ENCODE measurements around the gene ABHD17B.

Gene ABHD17B

DNA sequence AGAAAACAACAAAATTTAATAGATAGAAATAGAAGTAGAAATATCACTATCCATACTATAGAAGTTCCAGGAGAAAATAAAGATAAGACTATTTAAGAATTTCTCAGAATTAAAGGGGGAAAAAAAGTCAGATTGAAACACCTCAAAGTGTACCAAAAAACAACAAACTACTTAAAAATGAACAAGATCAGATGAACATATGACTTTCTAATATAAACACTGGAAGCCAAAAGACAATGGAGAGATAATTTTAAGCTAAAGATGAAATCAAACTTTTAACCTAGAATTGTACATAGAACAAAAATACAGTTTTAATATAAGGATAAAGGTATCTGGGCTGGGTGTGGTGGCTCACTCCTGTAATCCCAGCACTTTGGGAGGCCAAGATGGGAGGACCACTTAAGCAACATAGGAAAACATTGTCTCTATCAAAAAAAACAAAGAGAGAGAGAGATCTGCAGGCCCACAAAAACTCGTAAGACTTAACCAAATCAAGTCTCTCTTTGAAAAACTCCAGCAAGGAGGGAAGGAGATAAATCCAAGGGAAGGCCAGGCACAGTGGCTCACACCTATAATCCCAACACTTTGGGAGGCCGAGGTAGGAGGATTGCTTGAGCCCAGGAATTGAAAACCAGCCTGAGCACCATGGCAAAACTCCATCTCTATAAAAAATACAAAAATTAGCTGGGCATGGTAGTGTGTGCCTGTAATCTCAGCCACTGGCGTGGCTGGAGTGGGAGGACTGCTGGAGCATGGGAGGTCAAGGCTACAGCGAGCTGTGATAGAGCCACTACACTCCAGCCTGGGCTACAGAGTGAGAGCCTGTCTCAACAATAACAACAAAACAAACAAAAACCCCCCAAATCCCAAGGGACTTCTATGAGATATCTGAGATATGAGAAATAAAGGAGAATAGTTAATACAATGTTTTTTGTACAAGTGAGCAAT, 32.4 kb downstream of the ABHD17B start:
- DNase-seq (ENCODE audit: low read depth in 2 of 2), result no peak

DNA sequence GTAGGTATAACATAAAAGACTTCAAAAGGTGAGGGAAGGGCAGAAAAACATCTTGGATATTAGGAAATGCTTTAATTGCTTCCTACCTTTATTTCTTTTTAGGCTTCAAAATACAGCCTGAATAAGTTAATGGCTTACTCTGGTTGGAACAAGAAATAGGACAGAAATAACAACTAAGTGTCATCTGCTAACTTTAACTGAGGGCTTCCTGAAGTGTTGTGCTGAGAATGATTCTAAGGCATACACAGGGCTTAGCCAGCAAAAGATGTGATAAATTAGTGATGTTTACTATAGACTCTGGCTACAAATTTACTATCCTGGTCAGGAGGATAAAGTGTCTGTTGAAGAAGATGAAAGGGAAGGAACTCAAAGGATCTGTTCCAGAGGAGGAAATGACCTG, 34.2 kb downstream of the ABHD17B start:
- DNase-seq (ENCODE audit: low read depth in 2 of 2), result no peak

DNA sequence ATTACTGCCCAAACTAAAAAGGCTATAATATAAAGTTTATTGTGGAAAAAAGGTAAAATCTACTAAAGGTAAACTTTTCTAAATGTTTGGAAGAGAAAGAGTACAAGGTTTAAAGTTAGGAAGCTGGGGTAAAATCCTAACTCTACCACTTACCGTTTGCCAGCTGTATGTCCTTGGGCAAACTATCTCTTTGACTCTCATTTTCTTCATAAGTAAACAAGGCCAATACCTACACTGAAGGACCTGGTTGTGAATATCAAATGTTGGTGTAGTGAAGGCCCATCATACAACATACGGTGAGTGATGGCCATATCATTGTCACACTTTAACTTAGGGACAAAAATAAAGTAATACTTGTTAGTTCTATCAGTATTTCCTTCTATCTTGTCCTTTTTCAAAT, 34.9 kb downstream of the ABHD17B start:
- no peak for DNase-seq (ENCODE audit: low read depth in 2 of 2)

DNA sequence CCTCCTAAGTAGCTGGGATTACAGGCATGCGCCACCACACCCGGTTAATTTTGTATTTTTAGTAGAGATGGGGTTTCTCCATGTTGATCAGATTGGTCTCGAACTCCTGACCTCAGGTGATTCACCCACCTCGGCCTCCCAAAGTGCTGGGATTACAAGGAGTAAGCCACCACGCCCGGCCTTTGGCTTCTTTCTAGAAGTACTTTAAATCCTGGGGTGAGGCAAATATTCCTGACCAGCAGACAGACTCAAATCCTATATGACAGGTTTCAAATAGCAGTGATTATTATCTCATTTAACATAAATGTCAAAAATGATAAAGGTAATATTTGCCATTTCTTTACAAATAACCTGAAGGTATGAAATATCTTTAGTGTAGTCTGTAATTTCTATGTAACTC, 35.6 kb downstream of the ABHD17B start:
- no peak for DNase-seq (ENCODE audit: low read depth in 2 of 2)

DNA sequence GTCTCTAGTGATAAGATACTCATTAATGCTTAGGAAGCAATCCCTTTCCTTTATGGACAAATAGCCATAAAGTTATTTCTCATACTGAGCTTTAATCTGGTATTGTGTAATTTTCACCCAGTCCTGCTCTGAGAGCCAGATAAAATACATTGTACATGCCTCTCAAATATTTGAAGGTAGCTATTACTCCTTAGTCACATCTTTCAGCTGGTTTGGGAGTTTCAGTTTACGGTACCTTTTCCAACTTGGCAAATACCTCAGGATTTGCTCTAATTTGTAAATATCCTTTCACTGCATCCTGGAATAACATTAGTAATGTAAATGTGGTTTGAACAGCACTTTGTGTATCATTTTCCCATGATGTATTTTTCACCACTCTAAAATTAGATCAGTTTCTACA, 47.4 kb downstream of the ABHD17B start:
- no peak for DNase-seq (ENCODE audit: low read depth in 2 of 2)

DNA sequence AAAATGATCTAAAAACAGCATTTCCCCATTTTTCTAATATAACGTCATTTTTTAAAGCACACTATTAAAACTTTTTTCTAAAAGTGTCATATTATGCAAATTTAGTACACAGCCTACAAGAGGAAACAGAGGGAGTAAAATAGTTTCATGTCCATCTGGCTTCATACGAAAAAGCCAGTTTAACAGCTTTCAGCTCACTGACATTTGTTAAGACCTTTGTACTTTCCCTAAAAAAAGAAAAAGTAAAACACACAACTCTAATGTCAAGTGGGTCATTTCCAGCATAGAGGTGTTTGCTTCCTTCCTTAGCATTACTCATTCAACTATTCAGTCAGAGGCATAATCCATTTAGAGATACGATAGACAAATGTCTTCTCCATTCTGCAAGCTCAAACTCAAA, 49.4 kb downstream of the ABHD17B start:
- DNase-seq (ENCODE audit: low read depth in 2 of 2), result no peak

DNA sequence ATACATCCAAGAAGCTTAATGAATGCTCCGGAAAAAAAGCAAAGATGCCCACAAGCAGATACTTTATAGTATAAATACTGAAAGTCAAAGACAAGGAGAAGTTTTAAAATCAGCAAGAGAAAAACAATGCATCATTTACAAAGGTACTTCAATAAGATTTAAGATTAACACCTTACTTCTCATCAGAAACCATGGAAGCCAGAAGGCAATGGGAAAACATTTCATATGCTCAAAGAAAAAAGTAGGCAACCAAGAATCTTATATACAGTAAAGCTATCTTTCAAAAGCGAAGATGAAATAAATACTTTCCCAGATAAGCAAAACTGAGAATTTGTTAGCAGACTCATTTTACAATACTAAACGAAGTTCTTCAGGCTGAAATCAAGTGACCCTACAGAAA, 51.1 kb downstream of the ABHD17B start:
- no peak for DNase-seq (ENCODE audit: low read depth in 2 of 2)

DNA sequence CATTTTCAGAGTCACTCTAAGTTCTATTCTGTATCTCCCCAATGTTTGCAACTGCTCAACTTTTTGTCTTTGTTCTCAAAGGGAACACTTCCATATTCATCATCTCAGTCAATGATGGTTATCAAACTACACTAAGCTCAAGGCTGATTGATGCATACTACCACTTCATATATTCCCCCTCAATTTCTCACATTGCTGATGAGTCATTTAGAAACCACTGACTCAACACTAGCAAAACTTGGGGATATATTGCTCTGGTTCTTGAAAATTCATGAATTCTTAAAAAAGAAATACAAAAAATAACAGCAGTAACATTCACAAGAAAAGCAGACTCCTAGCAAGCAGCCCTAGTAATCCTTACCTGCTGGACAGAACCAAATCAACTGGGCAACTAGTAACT, 52.2 kb downstream of the ABHD17B start:
- DNase-seq (ENCODE audit: low read depth in 2 of 2), result no peak

DNA sequence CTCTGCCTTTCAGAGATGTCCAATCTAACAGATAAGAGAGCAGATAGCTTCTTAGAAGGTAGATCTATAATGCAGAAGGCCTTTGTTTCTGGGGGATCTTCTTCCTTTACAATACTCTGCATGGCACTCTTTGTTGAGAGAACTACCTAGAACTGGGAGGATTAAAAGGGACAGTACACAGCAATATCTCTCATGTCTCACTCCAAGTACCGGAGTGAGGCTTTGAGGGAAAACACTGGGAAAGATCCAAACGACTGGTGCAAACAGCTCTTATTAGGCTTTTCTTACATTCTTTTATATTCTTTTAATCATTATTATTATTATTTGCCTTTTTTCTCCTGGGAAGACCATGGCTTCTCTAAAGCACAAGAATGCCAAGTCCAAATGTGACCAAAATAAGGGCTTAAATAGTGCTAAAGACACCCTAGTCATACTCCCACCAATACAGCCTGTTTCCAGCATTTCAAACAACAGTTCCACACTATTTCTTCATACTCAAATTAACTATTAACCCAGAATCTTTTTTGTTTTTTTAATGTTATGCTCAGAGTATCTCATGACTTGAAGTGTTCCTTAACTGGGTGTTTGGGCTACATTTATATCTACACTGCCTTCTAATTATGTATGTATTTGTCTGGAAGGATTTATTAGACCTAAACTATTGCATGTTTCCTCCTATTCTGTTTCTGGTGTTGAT, 52.7 kb downstream of the ABHD17B start:
- DNase-seq (ENCODE audit: low read depth in 2 of 2), result no peak

DNA sequence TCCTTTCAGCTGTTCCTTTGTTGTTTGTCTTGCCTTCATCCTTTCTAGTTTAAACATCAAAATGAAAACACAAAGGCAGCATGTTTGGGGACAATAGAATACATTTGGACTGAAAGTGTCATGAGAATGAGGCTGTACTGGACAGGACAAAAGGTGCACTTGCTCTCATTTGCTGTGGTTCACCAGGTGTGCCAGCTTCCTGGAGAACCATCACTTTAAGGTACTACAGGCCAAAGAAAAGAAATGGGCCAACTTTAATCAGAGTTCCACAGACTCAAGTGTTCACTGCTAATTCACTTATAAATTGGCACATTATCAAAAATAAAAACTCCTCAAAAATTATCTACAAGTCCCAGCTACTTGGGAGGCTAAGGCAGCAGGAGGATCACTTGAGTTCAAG, 53.8 kb downstream of the ABHD17B start:
- DNase-seq (ENCODE audit: low read depth in 2 of 2), result no peak

DNA sequence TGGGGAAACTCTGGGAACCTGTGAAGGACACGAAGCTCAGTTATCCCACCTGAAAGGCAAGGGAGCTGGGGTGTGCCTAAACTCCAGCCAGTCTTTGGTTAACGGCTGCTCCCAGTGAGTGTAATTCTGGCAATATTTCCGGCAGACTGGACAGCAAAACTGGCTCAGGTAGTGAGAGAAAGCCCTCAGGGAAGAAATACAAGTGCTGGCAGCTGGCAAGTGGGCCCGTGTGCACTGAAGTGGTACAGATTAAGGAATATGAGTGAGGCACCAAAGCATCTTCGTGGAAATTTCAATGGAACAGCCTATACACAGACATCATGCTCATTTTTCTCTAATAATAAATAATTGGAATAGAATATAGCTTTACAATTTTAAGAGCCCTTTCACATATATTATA, 56.2 kb downstream of the ABHD17B start:
- DNase-seq (ENCODE audit: low read depth in 2 of 2), result no peak

DNA sequence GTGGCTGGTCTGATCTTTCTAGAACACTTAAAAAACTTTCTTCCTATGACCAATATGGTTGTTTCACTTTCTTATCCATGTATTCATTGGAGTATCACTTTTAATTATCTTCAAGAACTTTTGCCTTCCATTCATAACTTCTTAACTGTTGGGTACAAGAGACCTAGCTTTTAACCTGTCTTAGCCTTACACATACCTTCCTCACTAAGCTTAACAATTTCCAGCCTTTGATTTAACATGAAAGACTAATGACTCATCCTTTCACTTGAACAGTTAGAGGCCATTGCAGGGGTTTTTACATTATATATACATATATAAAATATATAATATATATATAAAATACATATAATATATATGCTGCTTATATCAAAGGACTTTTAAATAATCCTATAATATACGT, 57.9 kb downstream of the ABHD17B start:
- DNase-seq (ENCODE audit: low read depth in 2 of 2), result no peak

DNA sequence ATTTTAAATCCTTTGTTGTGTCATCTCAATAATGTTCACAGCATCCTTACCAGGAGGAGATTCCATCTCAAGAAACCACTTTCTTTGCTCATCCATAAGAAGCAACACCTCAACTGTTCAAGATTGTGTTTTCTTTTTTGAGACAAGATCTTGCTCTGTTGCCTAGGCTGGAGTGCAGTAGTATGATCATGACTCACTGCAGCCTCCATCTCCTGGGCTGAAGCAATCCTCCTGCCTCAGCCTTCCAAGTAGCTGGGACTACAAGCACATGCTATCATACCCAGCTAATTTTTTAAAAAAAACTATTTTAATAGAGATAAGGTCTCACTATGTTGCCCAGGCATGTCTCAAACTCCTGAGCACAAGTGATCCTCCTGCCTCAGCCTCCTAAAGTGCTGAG, 60.0 kb downstream of the ABHD17B start:
- no peak for DNase-seq (ENCODE audit: low read depth in 2 of 2)

DNA sequence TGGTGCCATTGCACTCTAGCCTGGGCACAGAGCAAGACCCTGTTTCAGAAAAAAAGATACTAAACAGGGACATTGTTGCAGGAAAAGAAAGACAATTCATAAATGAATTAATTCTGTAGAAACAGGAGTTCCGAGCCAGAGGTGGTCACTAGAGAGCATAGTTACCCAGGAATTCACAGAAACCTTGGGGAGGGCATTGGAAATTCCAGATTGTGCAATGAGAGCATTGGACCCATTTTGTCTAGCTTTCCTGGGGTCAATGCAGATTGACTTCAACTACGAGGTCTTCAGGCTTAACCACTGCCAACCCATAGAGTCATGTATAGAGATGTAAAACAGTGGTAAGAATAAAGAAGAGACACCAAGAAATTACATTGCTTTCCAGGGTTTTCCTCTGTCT, 63.1 kb downstream of the ABHD17B start:
- no peak for DNase-seq (ENCODE audit: low read depth in 2 of 2)

DNA sequence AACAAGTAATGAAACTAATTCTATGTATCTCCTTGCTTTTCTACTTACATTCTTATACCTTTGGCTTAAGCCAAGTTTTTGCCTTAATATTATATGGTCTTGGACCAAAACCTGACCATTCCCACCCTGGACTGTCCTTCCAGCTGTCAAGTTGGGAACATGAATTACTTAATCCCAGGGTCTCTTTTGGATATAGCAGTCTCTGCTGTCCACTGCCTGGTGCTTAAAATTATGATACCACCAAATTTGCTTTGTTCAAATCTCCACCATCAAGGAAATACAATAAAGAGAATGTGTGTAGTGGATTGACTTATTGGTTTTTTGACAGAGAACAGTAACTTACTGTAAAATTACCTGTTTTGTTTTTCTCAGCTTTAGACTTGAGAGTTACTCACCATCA, 66.2 kb downstream of the ABHD17B start:
- no peak for DNase-seq (ENCODE audit: low read depth in 2 of 2)

DNA sequence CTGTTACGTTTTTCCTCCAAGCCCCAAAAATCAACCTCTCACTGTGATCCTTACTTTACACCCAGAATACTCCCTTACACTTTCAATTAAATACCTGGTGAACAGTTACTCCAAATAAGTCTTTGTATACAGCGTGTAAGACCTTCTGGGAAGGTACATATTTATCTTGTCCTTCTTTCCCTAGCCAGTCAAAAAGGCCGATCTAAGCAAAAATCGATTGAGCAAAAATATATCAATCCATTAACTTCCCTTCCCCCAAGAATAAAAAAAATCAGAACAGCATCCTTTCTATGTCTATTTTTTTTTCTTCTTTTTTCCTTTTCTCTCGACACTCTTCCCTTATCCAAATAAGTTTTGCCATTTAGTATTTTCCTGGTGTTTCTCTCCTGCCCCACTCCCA, 71.3 kb downstream of the ABHD17B start:
- no peak for DNase-seq (ENCODE audit: low read depth in 2 of 2)

DNA sequence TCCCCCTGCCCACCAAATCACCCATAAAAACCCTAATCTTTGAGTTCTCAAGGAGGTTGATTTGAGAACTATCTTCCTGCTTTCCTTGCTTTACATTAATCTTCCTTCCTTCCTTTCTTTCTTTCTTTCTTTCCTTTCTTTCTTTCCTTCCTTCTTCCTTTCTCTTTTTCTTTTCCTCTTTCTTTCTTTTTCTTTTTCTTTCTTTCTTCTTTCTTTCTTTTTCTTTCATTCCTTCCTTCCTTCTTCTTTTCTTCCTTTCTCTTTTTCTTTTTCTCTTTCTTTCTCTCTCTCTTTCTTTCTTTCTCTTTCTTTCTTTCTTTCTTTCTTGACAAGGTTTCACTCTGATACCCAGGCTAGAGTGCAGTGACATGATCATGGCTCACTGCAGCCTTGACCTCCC, 75.4 kb downstream of the ABHD17B start:
- no peak for DNase-seq (ENCODE audit: low read depth in 2 of 2)

DNA sequence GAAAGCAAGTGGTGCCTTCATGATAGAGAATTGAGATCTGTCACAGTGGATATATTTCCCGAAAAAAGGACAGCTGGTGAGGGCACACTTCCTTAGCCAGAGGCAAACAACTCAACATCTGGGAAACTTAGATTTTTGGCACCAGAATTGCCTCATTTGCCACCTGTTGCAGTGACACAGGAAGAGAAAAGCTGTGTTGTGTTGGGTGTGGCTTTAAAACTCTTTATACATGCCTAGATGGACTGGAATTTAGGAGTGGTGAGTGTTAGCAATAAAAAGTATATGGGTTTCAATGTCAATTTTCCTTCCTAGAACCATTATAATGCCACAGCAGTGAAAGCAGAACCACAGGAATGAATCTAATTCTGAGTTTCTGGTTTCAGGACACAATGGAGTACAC, 80.1 kb downstream of the ABHD17B start:
- no peak for DNase-seq (ENCODE audit: low read depth in 2 of 2)

DNA sequence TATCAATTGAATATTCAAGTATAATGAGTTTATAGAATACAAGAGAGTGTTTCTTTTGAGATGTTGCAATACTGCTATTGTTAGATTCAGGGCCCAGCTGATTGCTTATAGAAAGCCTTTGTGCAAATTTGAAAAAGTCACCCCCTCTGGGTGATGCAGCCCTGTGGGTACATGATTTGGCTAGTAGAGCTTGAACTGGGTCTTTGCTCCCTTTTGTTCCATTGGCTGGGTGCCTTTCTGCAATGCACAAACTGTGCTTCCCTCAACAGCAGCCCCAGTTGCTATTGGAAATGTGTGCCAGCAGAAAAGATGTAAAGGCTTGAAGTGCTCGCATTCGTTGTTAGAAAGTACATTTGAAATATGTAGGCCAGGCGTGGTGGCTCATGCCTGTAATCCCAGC, 80.8 kb downstream of the ABHD17B start:
- no peak for DNase-seq (ENCODE audit: low read depth in 2 of 2)

DNA sequence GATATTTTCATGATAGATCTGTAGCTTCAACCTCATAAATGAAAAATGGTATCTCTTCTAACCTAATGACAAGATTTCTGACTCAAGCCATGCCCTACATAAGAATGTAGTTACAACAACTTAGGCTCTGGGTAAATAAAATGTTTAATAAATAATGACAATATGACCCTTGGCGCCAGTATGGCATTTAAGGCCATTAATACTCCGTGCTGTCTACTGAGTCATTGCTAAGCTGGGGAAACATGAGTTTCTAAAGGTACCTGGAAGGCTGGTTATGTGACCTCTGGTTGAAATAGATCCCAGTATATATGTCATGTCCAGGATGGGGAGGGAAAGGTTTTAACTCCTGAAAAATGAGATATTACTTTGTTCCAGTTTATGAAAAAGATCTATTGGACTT, 84.7 kb downstream of the ABHD17B start:
- DNase-seq (ENCODE audit: low read depth in 2 of 2), result no peak

DNA sequence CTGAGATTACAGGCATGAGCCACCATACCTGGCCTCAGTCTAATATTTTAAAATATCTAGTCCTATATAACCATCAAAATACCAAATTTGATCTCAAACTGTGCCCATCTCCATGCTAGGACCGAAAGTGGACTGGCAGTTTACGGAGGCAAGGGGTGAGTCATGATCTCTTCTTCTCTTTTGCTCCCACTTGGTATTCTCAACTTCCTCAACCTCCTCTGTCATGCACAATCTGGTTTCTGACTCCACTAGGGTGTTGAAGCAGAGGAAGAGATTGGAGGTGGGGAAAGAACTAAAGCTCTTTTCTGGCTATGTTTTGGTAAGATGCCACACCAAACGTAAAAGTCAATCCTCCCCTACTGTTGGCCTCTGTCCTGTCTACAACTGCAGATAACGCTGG, 86.7 kb downstream of the ABHD17B start:
- DNase-seq (ENCODE audit: low read depth in 2 of 2), result no peak

DNA sequence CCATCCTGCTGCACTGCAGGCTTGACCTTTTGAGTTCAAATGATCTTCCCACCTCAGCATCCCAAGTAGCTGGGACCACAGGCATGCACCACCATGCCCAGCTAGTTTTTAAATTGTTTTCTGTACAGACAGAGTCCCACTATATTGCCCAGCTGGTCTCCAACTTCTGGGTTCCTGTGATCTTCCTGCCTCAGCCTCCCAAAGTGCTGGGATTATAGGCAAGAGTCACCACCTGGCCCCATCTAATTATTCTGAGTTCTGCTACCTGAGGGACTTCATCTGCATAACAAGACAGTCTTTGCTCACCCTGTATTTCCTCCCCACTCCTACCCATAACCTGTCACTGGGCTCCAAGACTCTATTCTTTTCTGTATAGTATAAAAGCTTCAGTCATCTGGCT, 88.1 kb downstream of the ABHD17B start:
- DNase-seq (ENCODE audit: low read depth in 2 of 2), result no peak

DNA sequence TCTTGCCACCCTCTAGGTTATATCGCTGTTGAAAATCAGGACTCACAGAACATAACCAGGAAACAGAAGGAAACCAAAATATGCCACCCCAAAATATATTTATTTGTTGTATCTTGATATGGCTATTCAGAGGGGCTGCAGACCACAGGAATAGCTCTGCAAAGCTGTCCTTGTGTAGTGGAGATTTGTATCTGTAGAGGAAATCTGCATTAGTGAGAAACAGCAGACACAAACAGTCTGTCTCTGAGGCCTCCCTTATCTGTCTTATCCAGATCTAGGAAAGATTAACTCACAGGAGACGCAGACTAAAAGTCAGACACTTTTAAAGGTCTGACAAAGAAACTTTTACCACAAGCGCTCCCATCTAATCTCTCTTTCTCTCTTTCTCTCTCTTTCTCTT, 88.5 kb downstream of the ABHD17B start:
- no peak for DNase-seq (ENCODE audit: low read depth in 2 of 2)

Measured in stimulated activated CD4-positive, alpha-beta T cell treated with anti-CD3 and anti-CD28 coated beads, Interleukin-4, amount 100 ng/mL, for 48 hours (primary cell).